Breast epithelium (tissue), 3 donors: ENCODE measurements around the gene RBM23.

Source experiments
- POLR2A ChIP-seq: fragments of 450-650 bp; IDR thresholded peaks from one replicate; pipeline ENCODE4 v1.6.1; 2016; ENCODE audit warnings: antibody characterized with exemption, mild to moderate bottlenecking, moderate library complexity
- TF ChIP-seq, protein P1 (sequence below), 3 donors: fragments of 450-650 bp; IDR thresholded peaks; one replicate each; pipeline ENCODE4 v1.5.1; 2016 to 2017; ENCODE audit warnings: antibody characterized with exemption in 3 of 3, mild to moderate bottlenecking in 3 of 3, moderate library complexity in 3 of 3

GRCh38 chr14:22901799-22902198 is 17.1 kb downstream of the RBM23 start:
- TF ChIP-seq, protein P1, sequence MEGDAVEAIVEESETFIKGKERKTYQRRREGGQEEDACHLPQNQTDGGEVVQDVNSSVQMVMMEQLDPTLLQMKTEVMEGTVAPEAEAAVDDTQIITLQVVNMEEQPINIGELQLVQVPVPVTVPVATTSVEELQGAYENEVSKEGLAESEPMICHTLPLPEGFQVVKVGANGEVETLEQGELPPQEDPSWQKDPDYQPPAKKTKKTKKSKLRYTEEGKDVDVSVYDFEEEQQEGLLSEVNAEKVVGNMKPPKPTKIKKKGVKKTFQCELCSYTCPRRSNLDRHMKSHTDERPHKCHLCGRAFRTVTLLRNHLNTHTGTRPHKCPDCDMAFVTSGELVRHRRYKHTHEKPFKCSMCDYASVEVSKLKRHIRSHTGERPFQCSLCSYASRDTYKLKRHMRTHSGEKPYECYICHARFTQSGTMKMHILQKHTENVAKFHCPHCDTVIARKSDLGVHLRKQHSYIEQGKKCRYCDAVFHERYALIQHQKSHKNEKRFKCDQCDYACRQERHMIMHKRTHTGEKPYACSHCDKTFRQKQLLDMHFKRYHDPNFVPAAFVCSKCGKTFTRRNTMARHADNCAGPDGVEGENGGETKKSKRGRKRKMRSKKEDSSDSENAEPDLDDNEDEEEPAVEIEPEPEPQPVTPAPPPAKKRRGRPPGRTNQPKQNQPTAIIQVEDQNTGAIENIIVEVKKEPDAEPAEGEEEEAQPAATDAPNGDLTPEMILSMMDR (IDR thresholded peaks at IDR 0.05), result no peak
- no peak for TF ChIP-seq POLR2A
